Hepatocyte (in vitro differentiated cells): ENCODE measurements around the gene ZCCHC3. TPM values are rescaled to one million over a fixed set of nuclear protein-coding genes. Genes with fewer than 3 reads are reported as not detected.
A peak's percentile ranks its signal among the peaks of the same experiment; 100 is the strongest.

ENCODE experiments used
- DNase-seq: peaks from one replicate; pipeline ENCODE4 v3.0.0-alpha.2; 2016; ENCODE audit warnings: low spot score
- H2AFZ ChIP-seq: fragments of 200-600 bp; sonication (generic); 2 replicates; pipeline ENCODE4 v1.6.0; 2016; ENCODE audit warnings: antibody characterized with exemption, mild to moderate bottlenecking
- H3K27ac ChIP-seq: fragments of 200-600 bp; sonication (generic); 2 replicates; pipeline ENCODE4 v1.5.1; 2016; ENCODE audit warnings: mild to moderate bottlenecking
- H3K27me3 ChIP-seq: fragments of 200-600 bp; sonication (generic); 2 replicates; pipeline ENCODE4 v1.6.1; 2016
- H3K36me3 ChIP-seq: fragments of 200-600 bp; sonication (generic); replicated peaks from 2 replicates; pipeline ENCODE4 v1.5.1; 2016; ENCODE audit warnings: low read depth; ENCODE audit not compliant: insufficient read depth
- H3K4me1 ChIP-seq: fragments of 200-600 bp; sonication (generic); 2 replicates; pipeline ENCODE4 v1.5.1; 2016; ENCODE audit warnings: mild to moderate bottlenecking, moderate library complexity; ENCODE audit not compliant: insufficient read depth
- H3K4me2 ChIP-seq: fragments of 200-600 bp; sonication (generic); 2 replicates; pipeline ENCODE4 v1.6.0; 2016
- H3K4me3 ChIP-seq: fragments of 200-600 bp; sonication (generic); 2 replicates; pipeline ENCODE4 v1.5.1; 2016; ENCODE audit warnings: mild to moderate bottlenecking
- H3K79me2 ChIP-seq: fragments of 200-600 bp; sonication (generic); 2 replicates; pipeline ENCODE4 v1.6.0; 2017; ENCODE audit warnings: mild to moderate bottlenecking
- H3K9me2 ChIP-seq: fragments of 200-600 bp; sonication (generic); replicated peaks from 2 replicates; pipeline ENCODE4 v1.6.0; 2017; ENCODE audit warnings: mild to moderate bottlenecking; ENCODE audit not compliant: insufficient read depth
- H3K9me3 ChIP-seq: fragments of 200-600 bp; sonication (generic); 2 replicates; pipeline ENCODE4 v1.5.1; 2016; ENCODE audit warnings: low read depth, mild to moderate bottlenecking
- H4K20me1 ChIP-seq: fragments of 200-600 bp; sonication (generic); 2 replicates; pipeline ENCODE4 v1.6.0; 2016; ENCODE audit warnings: mild to moderate bottlenecking; ENCODE audit not compliant: insufficient read depth, poor library complexity, severe bottlenecking
- CTCF ChIP-seq: fragments of 200-600 bp; sonication (generic); IDR thresholded peaks from 2 replicates; pipeline ENCODE4 v1.5.1; 2016; ENCODE audit warnings: antibody characterized with exemption, mild to moderate bottlenecking; ENCODE audit not compliant: poor library complexity
- EZH2 ChIP-seq: fragments of 200-600 bp; sonication (generic); IDR thresholded peaks from 2 replicates; pipeline ENCODE4 v1.6.1; 2016; ENCODE audit warnings: antibody characterized with exemption, mild to moderate bottlenecking, borderline replicate concordance
- EZH2phosphoT487 ChIP-seq: fragments of 200-600 bp; sonication (generic); IDR thresholded peaks from one replicate; pipeline ENCODE4 v1.6.1; 2018; ENCODE audit warnings: antibody characterized with exemption, mild to moderate bottlenecking, low read depth, moderate library complexity; ENCODE audit not compliant: unreplicated experiment, severe bottlenecking
- WGBS: methylation state at CpG from one replicate; pipeline ENCODE4 v1.1.6; 2016; ENCODE audit warnings: low lambda C conversion rate; ENCODE audit errors: missing lambda C conversion rate; 5-methylcytosine and 5-hydroxymethylcytosine counted together
- polyA plus RNA-seq: library from polyadenylated mRNA; unstranded; fragments of >200 nt; fragmentation: Nextera tagmentation; extraction: Ambion mirVana; gene quantifications from 2 replicates; pipeline ENCODE4 v1.2.1, GENCODE V29; 2016
- total RNA-seq: library from RNA; depleted of rRNA; stranded (reverse); fragments of >200 nt; gene quantifications from 2 replicates; pipeline ENCODE4 v1.2.3, GENCODE V29; 2014

Gene ZCCHC3
- total and polyA plus RNA-seq, 2 experiments from 2014 or later: 27.4 to 29.0 TPM

DNA sequence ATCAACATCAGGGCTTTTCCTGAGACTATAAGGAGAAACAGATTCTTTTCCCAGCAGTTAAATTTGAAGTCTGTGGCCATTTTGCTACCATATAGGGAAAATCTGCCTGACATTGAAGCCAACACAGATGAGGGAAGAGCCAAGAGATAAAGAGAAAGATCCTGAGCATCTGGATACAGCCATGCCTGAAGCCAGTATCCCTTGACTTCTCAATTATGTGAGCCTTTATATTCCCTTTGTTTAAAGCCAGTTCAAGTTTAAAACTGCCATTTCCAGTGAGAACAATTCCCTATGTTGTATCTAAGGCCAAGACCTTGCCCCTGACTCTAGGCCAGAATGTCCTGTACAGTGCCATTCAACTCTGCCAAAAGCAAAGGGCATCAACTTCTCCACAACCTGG is 45.7 kb downstream of the ZCCHC3 start:
- Histone ChIP-seq H3K27ac (no peak overlapping the region), H3K36me3 (no peaks in the 10 kb centered on the region), H3K79me2 (peaks cover 23% of the 10 kb centered on the region), H3K4me3 (no peak overlapping the region), H4K20me1 (no peaks in the 10 kb centered on the region), H3K9me3 (no peaks in the 10 kb centered on the region), H2AFZ (no peak overlapping the region), H3K4me1 (no peaks in the 10 kb centered on the region), H3K4me2 (no peak overlapping the region), H3K27me3 (no peaks in the 10 kb centered on the region), H3K9me2 (no peaks in the 10 kb centered on the region)
- DNase-seq: no peak
- TF ChIP-seq EZH2 (no peak), CTCF (no peak), EZH2phosphoT487 (no peak)

GRCh38 chr20:346033-346639 is 48.8 kb downstream of the ZCCHC3 start:
- peak overlapping the region; percentile 32 for H2AFZ ChIP-seq
- 69% methylated on average over 9 of the region's 9 CpGs for WGBS

DNA sequence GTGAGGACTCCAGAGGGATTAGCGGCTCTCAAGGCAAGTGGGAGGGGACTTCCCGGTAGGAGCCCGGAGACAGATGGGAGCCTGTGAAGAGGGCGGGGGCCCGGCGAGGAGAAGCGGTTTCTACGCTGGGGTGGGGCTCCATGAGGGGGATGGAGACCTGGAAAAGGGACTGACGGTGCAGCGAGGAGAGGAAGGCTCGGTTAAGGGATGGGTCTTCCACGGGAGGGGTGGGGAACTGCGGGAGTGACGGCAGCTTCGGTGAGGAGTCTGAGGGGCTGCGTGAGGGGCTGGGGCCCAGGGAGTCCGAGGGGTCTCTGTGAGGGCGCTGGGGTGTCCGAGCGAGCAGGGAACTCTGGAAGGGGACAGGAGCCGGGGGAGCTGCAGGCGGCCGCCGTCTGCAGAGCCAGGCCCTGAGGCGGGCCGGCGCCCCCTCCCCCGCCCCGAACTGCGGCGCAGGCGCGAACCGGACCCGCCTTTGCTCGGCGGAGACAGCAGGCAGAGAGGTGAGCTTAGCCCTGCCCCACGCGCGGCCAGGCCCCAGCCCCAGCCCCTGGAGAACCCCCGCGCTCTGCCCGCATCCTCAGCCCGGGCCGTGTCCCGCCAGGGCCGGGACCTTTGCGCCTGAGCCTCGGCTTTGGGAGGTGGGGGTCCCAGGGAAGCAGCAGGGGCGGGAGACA is 49.4 kb downstream of the ZCCHC3 start, which contains the start of gene NRSN2:
Gene NRSN2 (plus strand): TSS at position 472 of the 677 bp plus-strand sequence. CDS start 2,533 bp downstream, outside the sequence.
- Histone ChIP-seq H2AFZ (peak within 1 kb of the TSS; percentile 69), H3K27ac (peak within 1 kb of the TSS; percentile 99), H3K4me3 (peak within 1 kb of the TSS; percentile 85), H3K4me2 (peak within 1 kb of the TSS; percentile 93), H4K20me1 (no peaks in the 10 kb centered on the region), H3K9me2 (no peaks in the 10 kb centered on the region), H3K79me2 (peaks cover 32% of the 10 kb centered on the region), H3K9me3 (no peaks in the 10 kb centered on the region), H3K4me1 (peaks cover 9% of the 10 kb centered on the region), H3K36me3 (no peaks in the 10 kb centered on the region), H3K27me3 (no peaks in the 10 kb centered on the region)
- peak; percentile 88 for DNase-seq
- 0% methylated on average over 8 of the region's 50 CpGs for WGBS
- TF ChIP-seq EZH2phosphoT487: no peak
- no peak for TF ChIP-seq CTCF
- TF ChIP-seq EZH2: no peak

More at GRCh38 chr20:346033-346639, 48.8 kb downstream of the ZCCHC3 start:
- Histone ChIP-seq H3K4me1 (peaks cover 9% of the 10 kb centered on the region), H3K9me2 (no peaks in the 10 kb centered on the region), H3K4me2 (peak overlapping the region; percentile 93), H3K4me3 (peak overlapping the region; percentile 85), H4K20me1 (no peaks in the 10 kb centered on the region), H3K27me3 (no peaks in the 10 kb centered on the region), H3K36me3 (no peaks in the 10 kb centered on the region), H3K9me3 (no peaks in the 10 kb centered on the region), H3K79me2 (peaks cover 32% of the 10 kb centered on the region), H3K27ac (peak overlapping the region; percentile 99)
- no peak for DNase-seq
- TF ChIP-seq EZH2phosphoT487: no peak
- TF ChIP-seq EZH2: no peak
- TF ChIP-seq CTCF: no peak
